HepG2 (cell line): Measurements from ENCODE around the gene SPRED2. TPM values are rescaled to one million over a fixed set of nuclear protein-coding genes. Genes with fewer than 3 reads are reported as not detected.

ENCODE experiments used
- CBFB ChIP-seq: sonication (generic); formaldehyde crosslinking; IDR thresholded peaks from 2 replicates; pipeline ENCODE4 v1.4.0; 2020; ENCODE audit warnings: missing genetic modification reagents
- CCDC6 ChIP-seq: sonication (generic); formaldehyde crosslinking; IDR thresholded peaks from 2 replicates; pipeline ENCODE4 v1.8.1; 2022; ENCODE audit warnings: mild to moderate bottlenecking, missing genetic modification reagents, moderate library complexity
- DNMT1 ChIP-seq: sonication (generic); formaldehyde crosslinking; IDR thresholded peaks from 2 replicates; pipeline ENCODE4 v1.5.1; 2020; ENCODE audit warnings: mild to moderate bottlenecking, missing genetic modification reagents
- EED ChIP-seq: sonication (generic); formaldehyde crosslinking; IDR thresholded peaks from 2 replicates; pipeline ENCODE4 v1.5.0; 2020; ENCODE audit warnings: mild to moderate bottlenecking, missing genetic modification reagents
- EHMT2 ChIP-seq: fragments of 200-600 bp; sonication (generic); IDR thresholded peaks from 2 replicates; pipeline ENCODE4 v1.7.0; 2017; ENCODE audit warnings: antibody characterized with exemption, low read depth, low read length, borderline replicate concordance
- FOXK2 ChIP-seq: fragments of 450-650 bp; IDR thresholded peaks from 2 replicates; pipeline ENCODE4 v1.6.1; 2016
- GZF1 ChIP-seq: sonication (generic); formaldehyde crosslinking; IDR thresholded peaks from 2 replicates; pipeline ENCODE4 v1.5.1; 2020; ENCODE audit warnings: mild to moderate bottlenecking, missing genetic modification reagents
- KAT7 ChIP-seq: IDR thresholded peaks from 2 replicates; pipeline ENCODE4 v1.6.1; 2018; ENCODE audit warnings: borderline replicate concordance, missing compliant biosample characterization
- MTA1 ChIP-seq: sonication (generic); formaldehyde crosslinking; IDR thresholded peaks from 2 replicates; pipeline ENCODE4 v1.4.0; 2020; ENCODE audit warnings: missing genetic modification reagents, mild to moderate bottlenecking, borderline replicate concordance
- NCOR1 ChIP-seq: fragments of 200-600 bp; sonication (generic); IDR thresholded peaks from 2 replicates; pipeline ENCODE4 v1.7.0; 2017; ENCODE audit warnings: antibody characterized with exemption, low read length, borderline replicate concordance
- NR1H2 ChIP-seq: sonication (generic); formaldehyde crosslinking; IDR thresholded peaks from 2 replicates; pipeline ENCODE4 v1.8.1; 2022; ENCODE audit warnings: low read depth, missing genetic modification reagents, borderline replicate concordance
- NR2F2 ChIP-seq: IDR thresholded peaks from 2 replicates; pipeline ENCODE4 v1.6.1; 2012; ENCODE audit warnings: low read depth, inconsistent platforms, borderline replicate concordance
- POGZ ChIP-seq: sonication (generic); formaldehyde crosslinking; IDR thresholded peaks from 2 replicates; pipeline ENCODE4 v1.4.0; 2020; ENCODE audit warnings: mild to moderate bottlenecking, missing genetic modification reagents
- REPIN1 ChIP-seq: sonication (generic); formaldehyde crosslinking; IDR thresholded peaks from 2 replicates; pipeline ENCODE4 v1.8.0; 2022; ENCODE audit warnings: missing genetic modification reagents, low read depth, mild to moderate bottlenecking, borderline replicate concordance
- RFXAP ChIP-seq: sonication (generic); formaldehyde crosslinking; IDR thresholded peaks from 2 replicates; pipeline ENCODE4 v1.4.0; 2020; ENCODE audit warnings: missing genetic modification reagents, borderline replicate concordance
- RORA ChIP-seq: sonication (generic); formaldehyde crosslinking; IDR thresholded peaks from 2 replicates; pipeline ENCODE4 v1.5.0; 2020; ENCODE audit warnings: mild to moderate bottlenecking, missing genetic modification reagents, moderate library complexity
- RXRA ChIP-seq: sonication (generic); formaldehyde crosslinking; IDR thresholded peaks from 2 replicates; pipeline ENCODE4 v1.5.1; 2020; ENCODE audit warnings: missing genetic modification reagents
- SP2 ChIP-seq: sonication (generic); formaldehyde crosslinking; IDR thresholded peaks from 2 replicates; pipeline ENCODE4 v1.5.1; 2020; ENCODE audit warnings: mild to moderate bottlenecking, missing genetic modification reagents
- SSRP1 ChIP-seq: IDR thresholded peaks from 2 replicates; pipeline ENCODE4 v1.6.1; 2016; ENCODE audit warnings: control low read depth
- TOE1 ChIP-seq: sonication (generic); formaldehyde crosslinking; IDR thresholded peaks from 2 replicates; pipeline ENCODE4 v1.4.0; 2020; ENCODE audit warnings: mild to moderate bottlenecking, missing genetic modification reagents
- TRIM22 ChIP-seq: fragments of 450-650 bp; IDR thresholded peaks from 2 replicates; pipeline ENCODE4 v1.6.1; 2017
- WIZ ChIP-seq: sonication (generic); formaldehyde crosslinking; IDR thresholded peaks from 2 replicates; pipeline ENCODE4 v1.5.1; 2020; ENCODE audit warnings: mild to moderate bottlenecking, missing genetic modification reagents
- ZC3H13 ChIP-seq: sonication (generic); formaldehyde crosslinking; IDR thresholded peaks from 2 replicates; pipeline ENCODE4 v1.8.1; 2023; ENCODE audit warnings: mild to moderate bottlenecking, missing genetic modification reagents, moderate library complexity
- ZKSCAN1 ChIP-seq: fragments of 150-350 bp; IDR thresholded peaks from 2 replicates; pipeline ENCODE4 v1.6.1; 2014; ENCODE audit warnings: low read length
- ZMYM4 ChIP-seq: sonication (generic); formaldehyde crosslinking; IDR thresholded peaks from 2 replicates; pipeline ENCODE4 v1.8.1; 2023; ENCODE audit warnings: mild to moderate bottlenecking, missing genetic modification reagents
- ZNF281 ChIP-seq: sonication (generic); formaldehyde crosslinking; IDR thresholded peaks from 2 replicates; pipeline ENCODE4 v1.4.0; 2020; ENCODE audit warnings: missing genetic modification reagents, borderline replicate concordance
- ZNF34 ChIP-seq: sonication (generic); formaldehyde crosslinking; IDR thresholded peaks from 2 replicates; pipeline ENCODE4 v1.4.0; 2020; ENCODE audit warnings: mild to moderate bottlenecking, missing genetic modification reagents, borderline replicate concordance
- ZNF564 ChIP-seq: sonication (generic); formaldehyde crosslinking; IDR thresholded peaks from 2 replicates; pipeline ENCODE4 v1.8.1; 2023; ENCODE audit warnings: mild to moderate bottlenecking, missing genetic modification reagents
- ZNF570 ChIP-seq: sonication (generic); formaldehyde crosslinking; IDR thresholded peaks from 2 replicates; pipeline ENCODE4 v1.4.0; 2020; ENCODE audit warnings: mild to moderate bottlenecking, missing genetic modification reagents, borderline replicate concordance
- ZNF7 ChIP-seq: IDR thresholded peaks from 2 replicates; pipeline ENCODE4 v1.6.1; 2016; ENCODE audit warnings: missing biosample characterization, missing genetic modification reagents
- polyA plus RNA-seq, 8 experiments: library from polyadenylated mRNA; depleted of rRNA in 3 of 8; stranded (reverse) in 7 of 8; unstranded in 1 of 8; fragments of >200 nt; fragmentation: Illumina TruSeq in 4 of 8; extraction: Trizol in 4 of 8; gene quantifications; 2 replicates each; pipeline versions ENCODE4 v1.2.1 to v1.2.3, GENCODE V29; 2011 to 2016; ENCODE audit warnings: low read depth in 4 of 8, missing spikeins in 1 of 8, mixed read lengths in 1 of 8; ENCODE audit not compliant: insufficient read depth in 1 of 8
- total RNA-seq, 5 experiments: library from RNA; depleted of rRNA; stranded (reverse); fragments of >200 nt; fragmentation: Illumina TruSeq; extraction: Trizol; gene quantifications; 2 replicates each; pipeline ENCODE4 v1.2.3, GENCODE V29; 2016; ENCODE audit warnings: low read depth in 1 of 5

The SPRED2 gene
- total and polyA plus RNA-seq, 2 of the 13 experiments (the other 11 are each of a cell fraction or from before 2014, with no cell fraction given), result 13.0 to 37.0 TPM

- TF ChIP-seq NR2F2 (peak; percentile 87; the same call in 1 of the 2 replicates), EED (CRISPR knock-in tag) (no peak), ZC3H13 (CRISPR knock-in tag) (no peak), GZF1 (CRISPR knock-in tag) (no peak), KAT7 (CRISPR knock-in tag) (peak; percentile 72; the same call in 1 of the 2 replicates), RXRA (CRISPR knock-in tag) (peak; percentile 47; the same call in 1 of the 2 replicates), ZNF564 (peak; percentile 70; the same call in 1 of the 2 replicates), DNMT1 (CRISPR knock-in tag) (0 out of 2 replicates have a peak, but pooled peaks have one; percentile 47), TOE1 (CRISPR knock-in tag) (peak; percentile 91; the same call in 1 of the 2 replicates), ZNF570 (CRISPR knock-in tag) (no peak), RFXAP (CRISPR knock-in tag) (peak; percentile 73; the same call in 1 of the 2 replicates), FOXK2 (peak; percentile 78), ZKSCAN1 (no peak), WIZ (peak; percentile 93), MTA1 (CRISPR knock-in tag) (peak; percentile 63; the same call in 1 of the 2 replicates), EHMT2 (peak; percentile 96), ZNF7 (no peak), NCOR1 (peak; percentile 99), POGZ (CRISPR knock-in tag) (peak; percentile 98), SSRP1 (CRISPR knock-in tag) (peak; percentile 95), ZNF34 (peak; percentile 90; the same call in 1 of the 2 replicates), ZNF281 (CRISPR knock-in tag) (peak; percentile 79; the same call in 1 of the 2 replicates), TRIM22 (no peak), REPIN1 (CRISPR knock-in tag) (peak; percentile 96; the same call in 1 of the 2 replicates), CBFB (peak; percentile 91; the same call in 1 of the 2 replicates), RORA (CRISPR knock-in tag) (no peak), NR1H2 (no peak), SP2 (no peak), CCDC6 (CRISPR knock-in tag) (peak; percentile 88; the same call in 1 of the 2 replicates), ZMYM4 (CRISPR knock-in tag) (peak; percentile 88)
Observed at GRCh38 chr2:65373365-65373918, 59.0 kb downstream of the SPRED2 start (continued).
